K562 (cell line): Measurements from ENCODE around the gene MILR1.

Experiments used
- BRD4 ChIP-seq: fragments of 200-600 bp; sonication (generic); IDR thresholded peaks from 2 replicates; pipeline ENCODE4 v1.6.1; 2017; ENCODE audit warnings: inconsistent platforms
- CBX2 ChIP-seq: fragments of 200-600 bp; sonication (generic); IDR thresholded peaks from one replicate; pipeline ENCODE4 v1.6.1; 2012; ENCODE audit warnings: mild to moderate bottlenecking, low read length, inconsistent platforms; ENCODE audit not compliant: insufficient read depth, poor library complexity, severe bottlenecking
- CREBBP ChIP-seq: IDR thresholded peaks from one replicate; pipeline ENCODE4 v1.6.1; 2012; ENCODE audit warnings: low read depth, mild to moderate bottlenecking, control low read depth, inconsistent platforms, low read length
- FOXA3 ChIP-seq, 2 experiments: fragments of 450-650 bp in 1 of 2; sonication (generic) in 1 of 2; formaldehyde crosslinking; IDR thresholded peaks in 1 of 2; conservative IDR thresholded peaks in 1 of 2; 2 replicates each; pipeline versions ENCODE4 v1.4.0 to v1.8.0; 2020 to 2022; ENCODE audit warnings: mild to moderate bottlenecking in 2 of 2, missing genetic modification reagents in 1 of 2
- FOXK1 ChIP-seq: sonication (generic); formaldehyde crosslinking; IDR thresholded peaks from 2 replicates; pipeline ENCODE4 v1.8.0; 2022; ENCODE audit warnings: missing genetic modification reagents, mild to moderate bottlenecking, borderline replicate concordance
- KLF16 ChIP-seq: IDR thresholded peaks from 2 replicates; pipeline ENCODE4 v1.6.1; 2016; ENCODE audit warnings: antibody characterized with exemption
- MAX ChIP-seq: sonication (generic); formaldehyde crosslinking; IDR thresholded peaks from 2 replicates; pipeline ENCODE4 v1.9.0; 2022; ENCODE audit warnings: mild to moderate bottlenecking, missing genetic modification reagents
- NFYB ChIP-seq: IDR thresholded peaks from 2 replicates; pipeline ENCODE4 v1.6.1; 2011; ENCODE audit warnings: mild to moderate bottlenecking, moderate library complexity; ENCODE audit not compliant: insufficient read length; ENCODE audit errors: extremely low read depth
- SRF ChIP-seq, 2 experiments: fragments of 250-450, 450-650 bp in 1 of 2; sonication (Bioruptor Pico) in 1 of 2; sonication (generic) in 1 of 2; formaldehyde crosslinking; IDR thresholded peaks; 2 replicates each; pipeline versions ENCODE4 v1.5.0 to v1.5.1; 2020 to 2022; ENCODE audit warnings: mild to moderate bottlenecking in 1 of 2, missing genetic modification reagents in 1 of 2
- TOE1 ChIP-seq, 2 experiments: fragments of 450-650 bp in 1 of 2; sonication (generic) in 1 of 2; formaldehyde crosslinking in 1 of 2; IDR thresholded peaks; 2 replicates each; pipeline versions ENCODE4 v1.7.1 to v1.8.0; 2016 to 2022; ENCODE audit warnings: borderline replicate concordance in 2 of 2, mild to moderate bottlenecking in 2 of 2, antibody characterized with exemption in 1 of 2, inconsistent platforms in 1 of 2, low read depth in 1 of 2, missing genetic modification reagents in 1 of 2, moderate library complexity in 1 of 2
- ZNF584 ChIP-seq: fragments of 200-800 bp; sonication (Bioruptor generic); IDR thresholded peaks from 2 replicates; pipeline ENCODE4 v1.6.1; 2016; ENCODE audit warnings: low read depth, mild to moderate bottlenecking, missing genetic modification characterization, missing compliant biosample characterization
- TF ChIP-seq, protein P1 (sequence below): fragments of 450-650 bp; formaldehyde crosslinking; IDR thresholded peaks from 2 replicates; pipeline ENCODE4 v1.4.0; 2022; ENCODE audit warnings: missing genetic modification characterization
- TF ChIP-seq, protein P2 (sequence below), 3 experiments: IDR thresholded peaks in 2 of 3; conservative IDR thresholded peaks in 1 of 3; 2 replicates each; pipeline ENCODE4 v1.5.1; 2011 to 2012; ENCODE audit warnings: low read length in 3 of 3, mild to moderate bottlenecking in 3 of 3, control low read depth in 2 of 3, improper control_type of control experiment in 1 of 3, inconsistent platforms in 1 of 3, low read depth in 1 of 3, mixed read lengths in 1 of 3, moderate library complexity in 1 of 3; ENCODE audit not compliant: insufficient read depth in 2 of 3

DNA sequence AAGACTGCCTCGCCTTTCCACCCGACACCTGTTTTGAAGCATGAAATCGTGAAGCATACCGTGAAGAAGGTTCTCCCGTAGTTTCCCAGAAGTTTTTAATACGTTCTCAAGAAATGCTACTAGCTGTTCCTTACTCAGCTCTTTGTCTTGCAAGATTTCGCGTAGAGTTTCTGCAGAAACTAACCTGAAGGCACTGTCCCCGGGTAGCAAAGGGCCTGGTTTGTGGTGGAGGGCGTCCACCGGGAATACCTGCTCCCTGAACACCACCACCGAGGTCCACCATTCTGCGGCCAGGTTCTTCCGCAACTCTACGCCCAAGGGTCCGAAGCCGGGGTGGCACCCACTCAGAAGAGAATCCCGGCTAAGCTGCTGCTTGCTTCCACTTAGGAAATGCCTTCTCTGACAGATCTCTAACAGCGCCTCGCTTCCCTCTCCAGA lies 47.5 kb downstream of the MILR1 start:
- no peak for TF ChIP-seq FOXK1 (CRISPR knock-in tag)
- TF ChIP-seq SRF (CRISPR knock-in tag; IDR thresholded peaks at IDR 0.05) = no peak
- TF ChIP-seq ZNF584 (CRISPR knock-in tag) = no peak
- TF ChIP-seq BRD4 = no peak
- TF ChIP-seq, protein P1, sequence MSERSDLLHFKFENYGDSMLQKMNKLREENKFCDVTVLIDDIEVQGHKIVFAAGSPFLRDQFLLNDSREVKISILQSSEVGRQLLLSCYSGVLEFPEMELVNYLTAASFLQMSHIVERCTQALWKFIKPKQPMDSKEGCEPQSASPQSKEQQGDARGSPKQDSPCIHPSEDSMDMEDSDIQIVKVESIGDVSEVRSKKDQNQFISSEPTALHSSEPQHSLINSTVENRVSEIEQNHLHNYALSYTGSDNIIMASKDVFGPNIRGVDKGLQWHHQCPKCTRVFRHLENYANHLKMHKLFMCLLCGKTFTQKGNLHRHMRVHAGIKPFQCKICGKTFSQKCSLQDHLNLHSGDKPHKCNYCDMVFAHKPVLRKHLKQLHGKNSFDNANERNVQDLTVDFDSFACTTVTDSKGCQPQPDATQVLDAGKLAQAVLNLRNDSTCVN (CRISPR knock-in tag) = no peak
- TF ChIP-seq, protein P2, sequence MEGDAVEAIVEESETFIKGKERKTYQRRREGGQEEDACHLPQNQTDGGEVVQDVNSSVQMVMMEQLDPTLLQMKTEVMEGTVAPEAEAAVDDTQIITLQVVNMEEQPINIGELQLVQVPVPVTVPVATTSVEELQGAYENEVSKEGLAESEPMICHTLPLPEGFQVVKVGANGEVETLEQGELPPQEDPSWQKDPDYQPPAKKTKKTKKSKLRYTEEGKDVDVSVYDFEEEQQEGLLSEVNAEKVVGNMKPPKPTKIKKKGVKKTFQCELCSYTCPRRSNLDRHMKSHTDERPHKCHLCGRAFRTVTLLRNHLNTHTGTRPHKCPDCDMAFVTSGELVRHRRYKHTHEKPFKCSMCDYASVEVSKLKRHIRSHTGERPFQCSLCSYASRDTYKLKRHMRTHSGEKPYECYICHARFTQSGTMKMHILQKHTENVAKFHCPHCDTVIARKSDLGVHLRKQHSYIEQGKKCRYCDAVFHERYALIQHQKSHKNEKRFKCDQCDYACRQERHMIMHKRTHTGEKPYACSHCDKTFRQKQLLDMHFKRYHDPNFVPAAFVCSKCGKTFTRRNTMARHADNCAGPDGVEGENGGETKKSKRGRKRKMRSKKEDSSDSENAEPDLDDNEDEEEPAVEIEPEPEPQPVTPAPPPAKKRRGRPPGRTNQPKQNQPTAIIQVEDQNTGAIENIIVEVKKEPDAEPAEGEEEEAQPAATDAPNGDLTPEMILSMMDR (IDR thresholded peaks at IDR 0.05 in 2 of 3, conservative IDR thresholded peaks at IDR 0.05 in 1 of 3; ENCODE audit: insufficient read depth in 2 of 3, low read depth in 1 of 3, low read length in 3 of 3) = no peak
- no peak for TF ChIP-seq CREBBP
- TF ChIP-seq NFYB = no peak
- TF ChIP-seq FOXA3 (CRISPR knock-in tag; conservative IDR thresholded peaks at IDR 0.05 in 1 of 2, IDR thresholded peaks at IDR 0.05 in 1 of 2) = no peak
- TF ChIP-seq TOE1 (IDR thresholded peaks at IDR 0.05; ENCODE audit: borderline replicate concordance) = no peak
- TF ChIP-seq TOE1 (CRISPR knock-in tag; IDR thresholded peaks at IDR 0.05; ENCODE audit: borderline replicate concordance, low read depth) = no peak
- no peak for TF ChIP-seq CBX2
- no peak for TF ChIP-seq KLF16
- no peak for TF ChIP-seq MAX (CRISPR knock-in tag)
